GM12878 (cell line): Measurements from ENCODE around the gene FUBP1. TPM values are rescaled to one million over a fixed set of nuclear protein-coding genes. Genes with fewer than 3 reads are reported as not detected.

Source experiments
- BCL11A ChIP-seq: IDR thresholded peaks from 2 replicates; pipeline ENCODE4 v1.6.1; 2011; ENCODE audit warnings: low read depth, low read length
- HCFC1 ChIP-seq: fragments of 150-350 bp; IDR thresholded peaks from 2 replicates; pipeline ENCODE4 v1.6.1; 2014; ENCODE audit warnings: low read length
- IKZF2 ChIP-seq, 2 experiments: fragments of 450-650 bp; IDR thresholded peaks; 2 replicates each; pipeline ENCODE4 v1.6.1; 2017; ENCODE audit warnings: mild to moderate bottlenecking in 2 of 2, moderate library complexity in 2 of 2
- JUND ChIP-seq: IDR thresholded peaks from 2 replicates; pipeline ENCODE4 v1.6.1; 2012; ENCODE audit warnings: low read depth, mild to moderate bottlenecking, low read length, improper control_type of control experiment, moderate library complexity
- KDM1A ChIP-seq: fragments of 200-600 bp; sonication (generic); IDR thresholded peaks from 2 replicates; pipeline ENCODE4 v1.6.1; 2016; ENCODE audit warnings: borderline replicate concordance
- MEF2A ChIP-seq: IDR thresholded peaks from 2 replicates; pipeline ENCODE4 v1.6.1; 2011; ENCODE audit warnings: low read depth, mild to moderate bottlenecking, low read length, moderate library complexity; ENCODE audit not compliant: insufficient read depth
- NFYB ChIP-seq: IDR thresholded peaks from 2 replicates; pipeline ENCODE4 v1.6.1; 2011; ENCODE audit warnings: low read depth, mild to moderate bottlenecking, low read length, improper control_type of control experiment, moderate library complexity; ENCODE audit not compliant: insufficient read depth
- RUNX3 ChIP-seq: IDR thresholded peaks from 2 replicates; pipeline ENCODE4 v1.6.1; 2012; ENCODE audit warnings: low read length, inconsistent platforms
- SMAD5 ChIP-seq: IDR thresholded peaks from 2 replicates; pipeline ENCODE4 v1.6.1; 2016; ENCODE audit warnings: antibody characterized with exemption, low read depth
- SMARCA5 ChIP-seq: fragments of 450-650 bp; IDR thresholded peaks from 2 replicates; pipeline ENCODE4 v1.6.1; 2017; ENCODE audit warnings: mild to moderate bottlenecking
- SRF ChIP-seq, 2 experiments: IDR thresholded peaks; 2 replicates each; pipeline ENCODE4 v1.6.1; 2011; ENCODE audit warnings: low read depth in 2 of 2, low read length in 2 of 2, mild to moderate bottlenecking in 1 of 2, moderate library complexity in 1 of 2
- ZNF24 ChIP-seq: fragments of 450-650 bp; IDR thresholded peaks from 2 replicates; pipeline ENCODE4 v1.6.1; 2017; ENCODE audit warnings: antibody characterized with exemption, mild to moderate bottlenecking
- polyA plus RNA-seq, 11 experiments: library from polyadenylated mRNA; depleted of rRNA in 4 of 11; unstranded in 6 of 11; stranded (reverse) in 5 of 11; fragments of >200 nt; fragmentation: Nextera tagmentation in 4 of 11; fragmentation: Illumina TruSeq in 1 of 11; extraction: Ambion mirVana in 4 of 11; extraction: Trizol in 1 of 11; gene quantifications; 1 replicate in 1 of 11; 2 replicates in 10 of 11; pipeline versions ENCODE4 v1.2.1 to v1.2.3, GENCODE V29; 2011 to 2016; ENCODE audit warnings: inconsistent platforms in 2 of 11, missing spikeins in 2 of 11, low read depth in 1 of 11
- total RNA-seq, 4 experiments: library from RNA; depleted of rRNA in 3 of 4; stranded (reverse); fragments of >200 nt in 3 of 4; fragmentation: Illumina TruSeq in 1 of 4; extraction: Trizol in 1 of 4; gene quantifications; 2 replicates each; pipeline versions ENCODE4 v1.2.1 to v1.2.3, GENCODE V29; 2013 to 2021
- TF ChIP-seq, protein P1 (sequence below): fragments of 450-650 bp; formaldehyde crosslinking; IDR thresholded peaks from 2 replicates; pipeline ENCODE4 v1.4.0; 2022; ENCODE audit warnings: mild to moderate bottlenecking, moderate library complexity
- TF ChIP-seq, protein P2 (sequence below): fragments of 450-650 bp; IDR thresholded peaks from 2 replicates; pipeline ENCODE4 v1.6.1; 2017; ENCODE audit warnings: mild to moderate bottlenecking, moderate library complexity
- TF ChIP-seq, protein P3 (sequence below), 3 experiments: IDR thresholded peaks in 2 of 3; conservative IDR thresholded peaks in 1 of 3; 2 replicates each; pipeline ENCODE4 v1.5.1; 2011; ENCODE audit warnings: low read depth in 3 of 3, low read length in 3 of 3, mild to moderate bottlenecking in 3 of 3, control low read depth in 2 of 3, moderate library complexity in 2 of 3, inconsistent platforms in 1 of 3, mixed read lengths in 1 of 3; ENCODE audit not compliant: control insufficient read depth in 2 of 3, insufficient read depth in 1 of 3; ENCODE audit errors: extremely low read depth in 1 of 3
- TF ChIP-seq, protein P4 (sequence below): IDR thresholded peaks from 2 replicates; pipeline ENCODE4 v1.6.1; 2011; ENCODE audit warnings: low read depth, mild to moderate bottlenecking, low read length, moderate library complexity, borderline replicate concordance; ENCODE audit errors: extremely low read depth
- TF ChIP-seq, protein P5 (sequence below): IDR thresholded peaks from 2 replicates; pipeline ENCODE4 v1.6.1; 2011; ENCODE audit warnings: mild to moderate bottlenecking, low read depth, low read length, moderate library complexity; ENCODE audit not compliant: insufficient replicate concordance

The FUBP1 gene
- total and polyA plus RNA-seq, 10 of the 15 experiments (the other 5 are each of a cell fraction or from before 2014, with no cell fraction given): 110 to 343 (median 191) TPM

DNA sequence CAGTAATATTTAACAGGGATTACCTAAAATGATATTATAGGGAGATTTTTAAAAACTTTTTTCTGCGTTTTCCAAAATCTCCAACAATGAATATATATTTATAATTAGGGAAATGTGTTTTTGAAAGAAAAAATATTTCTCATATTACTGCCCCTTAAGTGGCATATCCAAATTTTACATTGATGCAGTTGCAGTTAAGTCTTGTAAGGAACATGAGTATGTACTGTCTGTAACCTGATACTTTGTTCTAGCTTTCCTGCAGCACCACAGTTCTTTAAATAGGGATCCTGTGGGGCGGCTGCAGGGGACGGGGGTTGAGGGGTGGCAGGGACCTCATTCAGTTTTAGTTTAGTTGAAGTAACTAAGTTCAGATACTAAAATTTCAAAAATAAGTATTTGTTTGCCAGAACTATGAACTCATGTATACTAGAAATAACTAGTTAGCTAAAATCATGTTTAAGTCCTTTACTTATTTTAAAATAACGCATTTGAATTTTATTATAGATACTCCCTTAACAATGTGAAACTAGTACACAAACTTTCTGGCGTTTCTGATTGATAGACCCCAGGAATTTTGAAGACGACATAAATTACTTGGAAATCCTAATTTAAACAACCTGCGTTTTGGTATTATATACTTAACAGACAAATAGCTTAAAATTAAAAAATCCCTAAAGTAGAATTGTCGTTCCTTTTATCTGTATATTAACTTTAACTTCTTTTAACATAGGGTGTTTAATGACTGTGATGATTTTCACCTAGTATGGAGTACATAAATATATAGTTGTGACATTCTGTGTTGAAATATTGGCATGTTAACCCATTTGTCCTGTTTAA is 25.2 kb upstream of the FUBP1 start (continued):
- TF ChIP-seq, protein P1, sequence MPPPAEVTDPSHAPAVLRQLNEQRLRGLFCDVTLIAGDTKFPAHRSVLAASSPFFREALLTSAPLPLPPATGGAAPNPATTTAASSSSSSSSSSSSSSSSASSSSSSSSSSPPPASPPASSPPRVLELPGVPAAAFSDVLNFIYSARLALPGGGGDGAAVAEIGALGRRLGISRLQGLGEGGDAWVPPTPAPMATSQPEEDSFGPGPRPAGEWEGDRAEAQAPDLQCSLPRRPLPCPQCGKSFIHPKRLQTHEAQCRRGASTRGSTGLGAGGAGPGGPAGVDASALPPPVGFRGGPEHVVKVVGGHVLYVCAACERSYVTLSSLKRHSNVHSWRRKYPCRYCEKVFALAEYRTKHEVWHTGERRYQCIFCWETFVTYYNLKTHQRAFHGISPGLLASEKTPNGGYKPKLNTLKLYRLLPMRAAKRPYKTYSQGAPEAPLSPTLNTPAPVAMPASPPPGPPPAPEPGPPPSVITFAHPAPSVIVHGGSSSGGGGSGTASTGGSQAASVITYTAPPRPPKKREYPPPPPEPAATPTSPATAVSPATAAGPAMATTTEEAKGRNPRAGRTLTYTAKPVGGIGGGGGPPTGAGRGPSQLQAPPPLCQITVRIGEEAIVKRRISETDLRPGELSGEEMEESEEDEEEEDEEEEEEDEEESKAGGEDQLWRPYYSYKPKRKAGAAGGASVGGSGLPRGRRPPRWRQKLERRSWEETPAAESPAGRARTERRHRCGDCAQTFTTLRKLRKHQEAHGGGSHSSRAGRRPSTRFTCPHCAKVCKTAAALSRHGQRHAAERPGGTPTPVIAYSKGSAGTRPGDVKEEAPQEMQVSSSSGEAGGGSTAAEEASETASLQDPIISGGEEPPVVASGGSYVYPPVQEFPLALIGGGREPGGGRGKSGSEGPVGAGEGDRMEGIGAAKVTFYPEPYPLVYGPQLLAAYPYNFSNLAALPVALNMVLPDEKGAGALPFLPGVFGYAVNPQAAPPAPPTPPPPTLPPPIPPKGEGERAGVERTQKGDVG: peak; percentile 100
- TF ChIP-seq JUND: no peak
- TF ChIP-seq, protein P2, sequence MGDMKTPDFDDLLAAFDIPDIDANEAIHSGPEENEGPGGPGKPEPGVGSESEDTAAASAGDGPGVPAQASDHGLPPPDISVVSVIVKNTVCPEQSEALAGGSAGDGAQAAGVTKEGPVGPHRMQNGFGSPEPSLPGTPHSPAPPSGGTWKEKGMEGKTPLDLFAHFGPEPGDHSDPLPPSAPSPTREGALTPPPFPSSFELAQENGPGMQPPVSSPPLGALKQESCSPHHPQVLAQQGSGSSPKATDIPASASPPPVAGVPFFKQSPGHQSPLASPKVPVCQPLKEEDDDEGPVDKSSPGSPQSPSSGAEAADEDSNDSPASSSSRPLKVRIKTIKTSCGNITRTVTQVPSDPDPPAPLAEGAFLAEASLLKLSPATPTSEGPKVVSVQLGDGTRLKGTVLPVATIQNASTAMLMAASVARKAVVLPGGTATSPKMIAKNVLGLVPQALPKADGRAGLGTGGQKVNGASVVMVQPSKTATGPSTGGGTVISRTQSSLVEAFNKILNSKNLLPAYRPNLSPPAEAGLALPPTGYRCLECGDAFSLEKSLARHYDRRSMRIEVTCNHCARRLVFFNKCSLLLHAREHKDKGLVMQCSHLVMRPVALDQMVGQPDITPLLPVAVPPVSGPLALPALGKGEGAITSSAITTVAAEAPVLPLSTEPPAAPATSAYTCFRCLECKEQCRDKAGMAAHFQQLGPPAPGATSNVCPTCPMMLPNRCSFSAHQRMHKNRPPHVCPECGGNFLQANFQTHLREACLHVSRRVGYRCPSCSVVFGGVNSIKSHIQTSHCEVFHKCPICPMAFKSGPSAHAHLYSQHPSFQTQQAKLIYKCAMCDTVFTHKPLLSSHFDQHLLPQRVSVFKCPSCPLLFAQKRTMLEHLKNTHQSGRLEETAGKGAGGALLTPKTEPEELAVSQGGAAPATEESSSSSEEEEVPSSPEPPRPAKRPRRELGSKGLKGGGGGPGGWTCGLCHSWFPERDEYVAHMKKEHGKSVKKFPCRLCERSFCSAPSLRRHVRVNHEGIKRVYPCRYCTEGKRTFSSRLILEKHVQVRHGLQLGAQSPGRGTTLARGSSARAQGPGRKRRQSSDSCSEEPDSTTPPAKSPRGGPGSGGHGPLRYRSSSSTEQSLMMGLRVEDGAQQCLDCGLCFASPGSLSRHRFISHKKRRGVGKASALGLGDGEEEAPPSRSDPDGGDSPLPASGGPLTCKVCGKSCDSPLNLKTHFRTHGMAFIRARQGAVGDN: peak; percentile 100
- TF ChIP-seq SRF (IDR thresholded peaks at IDR 0.05; ENCODE audit: low read depth in 2 of 2, low read length in 2 of 2): no peak
- peak; percentile 100 for TF ChIP-seq SMAD5
- TF ChIP-seq, protein P3, sequence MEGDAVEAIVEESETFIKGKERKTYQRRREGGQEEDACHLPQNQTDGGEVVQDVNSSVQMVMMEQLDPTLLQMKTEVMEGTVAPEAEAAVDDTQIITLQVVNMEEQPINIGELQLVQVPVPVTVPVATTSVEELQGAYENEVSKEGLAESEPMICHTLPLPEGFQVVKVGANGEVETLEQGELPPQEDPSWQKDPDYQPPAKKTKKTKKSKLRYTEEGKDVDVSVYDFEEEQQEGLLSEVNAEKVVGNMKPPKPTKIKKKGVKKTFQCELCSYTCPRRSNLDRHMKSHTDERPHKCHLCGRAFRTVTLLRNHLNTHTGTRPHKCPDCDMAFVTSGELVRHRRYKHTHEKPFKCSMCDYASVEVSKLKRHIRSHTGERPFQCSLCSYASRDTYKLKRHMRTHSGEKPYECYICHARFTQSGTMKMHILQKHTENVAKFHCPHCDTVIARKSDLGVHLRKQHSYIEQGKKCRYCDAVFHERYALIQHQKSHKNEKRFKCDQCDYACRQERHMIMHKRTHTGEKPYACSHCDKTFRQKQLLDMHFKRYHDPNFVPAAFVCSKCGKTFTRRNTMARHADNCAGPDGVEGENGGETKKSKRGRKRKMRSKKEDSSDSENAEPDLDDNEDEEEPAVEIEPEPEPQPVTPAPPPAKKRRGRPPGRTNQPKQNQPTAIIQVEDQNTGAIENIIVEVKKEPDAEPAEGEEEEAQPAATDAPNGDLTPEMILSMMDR (IDR thresholded peaks at IDR 0.05 in 2 of 3, conservative IDR thresholded peaks at IDR 0.05 in 1 of 3; ENCODE audit: control insufficient read depth in 2 of 3, extremely low read depth in 1 of 3, insufficient read depth in 1 of 3, low read depth in 3 of 3, low read length in 3 of 3): no peak
- peak; percentile 69 for TF ChIP-seq RUNX3
- TF ChIP-seq MEF2A: peak; percentile 94
- TF ChIP-seq, protein P4, sequence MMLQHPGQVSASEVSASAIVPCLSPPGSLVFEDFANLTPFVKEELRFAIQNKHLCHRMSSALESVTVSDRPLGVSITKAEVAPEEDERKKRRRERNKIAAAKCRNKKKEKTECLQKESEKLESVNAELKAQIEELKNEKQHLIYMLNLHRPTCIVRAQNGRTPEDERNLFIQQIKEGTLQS: no peak
- TF ChIP-seq BCL11A: peak; percentile 89; the same call in 1 of the 2 replicates
- peak; percentile 54; the same call in 1 of the 2 replicates for TF ChIP-seq HCFC1
- peak; percentile 66 to 78 for TF ChIP-seq IKZF2 (IDR thresholded peaks at IDR 0.05)
- peak; percentile 75 for TF ChIP-seq ZNF24
- no peak for TF ChIP-seq KDM1A
- TF ChIP-seq NFYB: no peak
- no peak for TF ChIP-seq SMARCA5
- TF ChIP-seq, protein P5, sequence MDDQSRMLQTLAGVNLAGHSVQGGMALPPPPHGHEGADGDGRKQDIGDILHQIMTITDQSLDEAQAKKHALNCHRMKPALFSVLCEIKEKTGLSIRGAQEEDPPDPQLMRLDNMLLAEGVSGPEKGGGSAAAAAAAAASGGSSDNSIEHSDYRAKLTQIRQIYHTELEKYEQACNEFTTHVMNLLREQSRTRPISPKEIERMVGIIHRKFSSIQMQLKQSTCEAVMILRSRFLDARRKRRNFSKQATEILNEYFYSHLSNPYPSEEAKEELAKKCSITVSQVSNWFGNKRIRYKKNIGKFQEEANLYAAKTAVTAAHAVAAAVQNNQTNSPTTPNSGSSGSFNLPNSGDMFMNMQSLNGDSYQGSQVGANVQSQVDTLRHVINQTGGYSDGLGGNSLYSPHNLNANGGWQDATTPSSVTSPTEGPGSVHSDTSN: peak; percentile 53
